COLO668 (cell line): Measurements from ENCODE around the gene ARHGAP20.

Source experiments
- DNase-seq: peaks from one replicate; lab custom pipeline; 2025; ENCODE audit not compliant: unreplicated experiment; lab: John Stamatoyannopoulos, UW

Gene ARHGAP20, protein sequence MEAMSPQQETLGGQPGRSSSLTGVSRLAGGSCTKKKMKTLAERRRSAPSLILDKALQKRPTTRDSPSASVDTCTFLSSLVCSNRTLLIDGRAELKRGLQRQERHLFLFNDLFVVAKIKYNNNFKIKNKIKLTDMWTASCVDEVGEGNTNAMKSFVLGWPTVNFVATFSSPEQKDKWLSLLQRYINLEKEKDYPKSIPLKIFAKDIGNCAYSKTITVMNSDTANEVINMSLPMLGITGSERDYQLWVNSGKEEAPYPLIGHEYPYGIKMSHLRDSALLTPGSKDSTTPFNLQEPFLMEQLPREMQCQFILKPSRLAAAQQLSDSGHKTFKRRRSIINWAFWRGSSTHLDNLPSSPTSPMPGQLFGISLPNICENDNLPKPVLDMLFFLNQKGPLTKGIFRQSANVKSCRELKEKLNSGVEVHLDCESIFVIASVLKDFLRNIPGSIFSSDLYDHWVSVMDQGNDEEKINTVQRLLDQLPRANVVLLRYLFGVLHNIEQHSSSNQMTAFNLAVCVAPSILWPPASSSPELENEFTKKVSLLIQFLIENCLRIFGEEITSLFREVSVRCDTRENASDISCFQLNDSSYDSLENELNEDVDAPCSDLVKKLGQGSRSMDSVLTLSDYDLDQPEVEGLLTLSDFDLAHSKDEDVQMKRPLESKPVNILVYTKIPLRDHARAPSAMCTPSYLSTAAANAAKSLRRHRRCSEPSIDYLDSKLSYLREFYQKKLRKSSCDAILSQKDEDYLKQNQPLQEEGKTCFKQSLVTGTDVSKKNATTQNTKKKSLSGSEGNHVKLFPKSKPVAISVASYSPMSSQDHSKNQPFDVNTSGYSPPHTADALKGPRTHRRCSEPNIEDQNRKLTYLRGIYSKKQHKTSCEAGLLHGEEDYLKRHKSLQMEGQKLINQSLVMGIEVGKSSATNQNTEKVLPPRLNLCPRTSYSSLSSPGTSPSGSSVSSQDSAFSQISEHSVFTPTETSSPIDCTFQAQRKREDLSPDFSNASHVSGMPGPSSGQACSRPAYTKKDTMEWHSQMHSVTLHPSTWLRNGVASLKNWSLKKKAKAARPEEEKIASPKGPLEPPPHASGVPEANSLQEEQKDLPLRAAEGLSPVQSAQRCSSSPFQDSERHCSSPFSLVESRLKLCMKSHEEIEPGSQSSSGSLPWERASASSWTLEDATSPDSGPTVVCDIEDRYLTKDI

DNA sequence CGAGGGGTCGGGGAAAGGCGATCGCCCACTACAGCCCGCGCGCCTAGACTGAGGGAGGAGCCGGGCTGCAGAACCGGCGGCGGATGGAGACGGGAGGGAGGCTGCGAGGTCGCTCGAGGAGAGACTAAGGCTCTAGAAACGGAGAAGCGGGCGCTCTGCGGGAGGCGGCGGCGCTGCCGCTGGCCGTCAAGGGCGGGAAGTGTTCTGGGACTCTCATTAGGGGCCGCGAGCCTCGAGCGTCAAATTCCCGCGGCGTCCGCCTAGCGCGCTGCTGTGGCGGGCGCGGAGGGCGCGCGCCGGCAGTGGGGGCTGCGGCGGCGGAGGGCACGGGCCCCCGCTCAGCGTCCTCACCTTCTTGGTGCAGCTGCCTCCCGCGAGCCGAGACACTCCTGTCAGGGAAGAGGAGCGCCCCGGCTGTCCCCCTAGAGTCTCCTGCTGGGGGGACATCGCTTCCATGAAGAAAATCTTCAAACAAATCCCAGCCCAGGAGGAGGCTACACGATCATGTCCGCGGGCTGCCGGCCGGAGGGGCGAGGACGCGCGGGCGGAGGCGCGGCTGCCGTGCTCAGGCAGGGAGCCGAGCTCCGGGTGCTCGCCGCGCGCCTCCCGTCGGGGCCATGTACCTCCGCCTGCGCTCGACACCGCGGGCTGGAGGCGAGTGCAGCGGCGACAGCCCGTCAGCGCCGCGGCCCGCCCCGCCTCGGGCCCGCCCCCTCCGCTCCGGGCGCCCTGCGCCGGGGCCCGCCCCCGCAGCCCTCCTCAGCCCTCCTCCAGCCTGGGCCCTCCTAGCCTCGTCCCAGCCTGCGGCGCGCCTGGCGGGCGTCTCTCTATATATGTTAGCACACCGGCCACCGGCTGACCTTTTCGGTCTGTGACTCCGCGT lies at the start of gene ARHGAP20:
TSS of gene ARHGAP20 (minus strand) at position 662 of the 883 bp plus-strand sequence. CDS start at position 456, 206 bp downstream.
- peak; percentile 65 for DNase-seq

DNA sequence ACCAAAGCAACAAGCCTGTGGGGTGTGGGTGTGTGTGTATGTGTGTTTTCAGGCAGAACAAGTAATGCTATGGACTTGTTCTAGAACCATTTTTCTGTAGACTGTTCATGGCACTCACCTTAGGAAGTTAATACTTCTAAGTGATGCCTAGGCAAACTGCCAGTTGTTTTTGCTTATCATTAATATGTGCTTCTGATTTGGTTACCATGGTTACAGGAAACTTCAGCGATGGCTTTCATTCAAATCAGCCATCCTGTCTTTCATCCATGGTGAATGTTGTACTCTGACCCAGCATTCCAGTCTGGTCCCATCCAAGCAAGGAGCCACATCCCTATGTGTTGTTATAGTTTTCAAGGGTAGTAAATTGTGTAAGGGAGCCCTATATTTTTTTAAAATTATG lies 49.8 kb upstream of the ARHGAP20 start:
- DNase-seq, result no peak

DNA sequence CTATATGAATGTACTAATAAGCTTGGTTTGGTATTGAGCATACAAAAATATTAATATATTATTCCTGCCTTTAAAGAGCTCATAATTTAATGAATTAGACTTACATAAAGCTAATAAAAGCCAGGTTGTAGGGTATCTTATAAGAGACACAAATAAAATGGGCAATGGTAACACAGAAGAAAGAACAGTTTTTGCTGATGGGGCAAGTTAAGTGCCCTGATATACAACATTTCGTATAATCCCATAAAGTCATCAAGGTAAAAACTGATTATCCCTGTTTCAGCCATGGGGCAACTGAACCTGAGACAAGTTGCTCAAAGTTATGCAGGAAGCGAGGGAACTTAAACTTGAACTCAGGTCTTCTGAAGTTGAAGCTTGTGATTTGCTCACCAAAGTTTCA lies 48.9 kb upstream of the ARHGAP20 start:
- no peak for DNase-seq

DNA sequence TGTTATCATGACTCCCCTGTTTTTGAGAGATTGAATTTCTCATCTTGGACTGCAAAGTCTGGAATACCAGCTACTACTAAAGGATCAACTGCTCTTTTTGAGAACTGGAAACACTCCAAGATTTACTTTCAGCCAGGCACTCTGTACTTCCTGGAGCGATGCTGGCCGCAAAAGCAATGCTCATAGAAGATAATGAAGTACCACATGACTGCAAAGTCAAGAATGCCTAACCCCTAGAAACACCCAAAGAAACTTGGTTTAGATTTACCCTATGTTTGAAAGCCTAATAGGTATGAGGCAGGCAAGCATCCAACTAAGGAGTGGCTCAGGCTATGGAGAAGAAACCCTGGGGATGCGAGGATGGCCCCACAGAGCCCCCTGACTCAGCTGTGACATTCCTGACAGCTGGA lies 47.7 kb upstream of the ARHGAP20 start:
- no peak for DNase-seq

DNA sequence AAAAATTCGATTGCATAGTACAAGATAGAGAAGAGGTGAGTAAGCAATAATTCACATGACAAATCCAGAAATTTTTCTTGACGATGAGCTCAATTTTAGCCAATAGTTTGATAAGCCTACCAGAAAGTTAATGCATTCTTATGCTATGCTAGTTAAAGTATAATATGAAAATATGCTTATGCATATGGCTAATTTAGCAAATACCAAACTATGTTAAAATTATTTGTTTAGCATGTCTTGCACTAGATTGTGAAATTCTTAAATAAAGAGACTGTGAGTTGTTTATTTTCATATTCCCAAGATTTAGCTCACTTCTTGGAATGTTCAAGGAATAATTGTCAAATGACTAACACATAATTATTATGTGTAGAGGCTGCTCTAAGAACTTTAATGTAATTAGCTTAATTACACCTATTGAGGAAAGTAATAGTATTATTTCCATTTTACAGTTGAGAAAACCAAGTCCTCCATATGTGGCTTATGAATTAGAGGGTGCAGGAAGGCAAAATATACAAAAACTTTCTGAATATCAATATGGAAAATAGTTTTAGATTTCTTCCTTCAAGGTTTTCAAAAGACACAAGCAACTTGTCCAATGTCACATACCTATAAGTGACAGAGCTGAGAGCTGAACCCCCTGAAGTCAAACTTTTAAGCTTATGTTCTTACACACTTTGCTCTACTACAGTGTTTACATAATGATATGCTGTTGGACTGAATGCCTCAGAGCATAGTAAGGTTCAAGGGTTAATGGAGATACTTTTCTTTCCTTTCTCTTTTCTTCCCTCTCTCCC lies 45.9 kb upstream of the ARHGAP20 start:
- DNase-seq, result no peak

DNA sequence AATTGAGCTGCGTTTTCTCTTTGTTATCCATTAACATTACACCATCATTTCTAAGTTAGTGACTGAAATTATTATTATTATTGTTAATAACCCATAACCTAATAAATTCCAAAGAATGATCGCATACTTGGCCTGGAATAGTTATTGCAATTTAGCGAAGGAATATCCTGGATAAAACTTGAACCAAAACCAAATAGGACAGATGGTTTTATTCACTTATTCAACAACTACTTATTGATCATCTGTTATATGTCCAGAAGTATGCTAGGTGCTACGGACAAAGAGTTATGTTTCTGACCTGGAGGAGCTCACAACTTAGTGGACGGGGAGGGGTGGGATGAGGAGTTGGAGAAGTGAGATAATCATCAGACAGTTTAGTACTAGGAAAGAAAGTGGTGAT lies 44.8 kb upstream of the ARHGAP20 start:
- no peak for DNase-seq

DNA sequence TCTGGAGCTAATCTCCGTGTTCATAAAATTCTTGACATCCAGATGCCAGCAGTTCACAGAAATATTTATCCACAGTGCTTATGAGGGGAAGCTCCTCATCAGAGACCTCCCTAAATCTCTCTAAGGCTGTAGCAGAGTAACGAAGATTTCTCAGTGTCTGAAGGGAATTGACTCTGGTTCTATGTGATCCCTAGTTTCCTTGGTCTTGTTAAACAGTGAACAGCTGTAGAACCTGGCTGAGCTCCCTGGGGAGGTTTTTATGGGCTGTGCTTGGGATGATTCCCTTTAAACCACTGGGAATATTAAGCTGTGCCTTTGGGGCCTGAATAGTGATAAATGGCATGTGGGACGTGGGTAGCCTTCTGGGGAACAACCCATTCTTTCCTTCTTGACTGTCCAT lies 43.7 kb upstream of the ARHGAP20 start:
- DNase-seq, result no peak

DNA sequence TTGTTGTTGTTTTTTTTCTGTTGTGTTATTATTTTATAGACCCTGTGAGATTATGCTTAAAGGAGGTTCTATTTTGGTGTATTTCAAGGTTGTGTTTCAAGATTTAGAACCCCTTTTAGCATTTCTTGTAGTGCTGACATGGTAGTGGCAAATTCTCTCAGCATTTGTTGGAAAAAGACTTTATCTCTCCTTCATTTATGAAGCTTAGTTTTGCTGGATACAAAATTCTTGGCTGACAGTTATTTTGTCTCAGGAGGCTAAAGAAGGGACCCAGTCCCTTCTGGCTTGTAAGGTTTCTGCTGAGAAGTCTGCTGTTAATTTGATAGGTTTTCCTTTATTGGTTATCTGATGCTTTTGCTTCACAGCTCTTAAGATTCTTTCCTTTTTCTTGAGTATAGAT lies 40.7 kb upstream of the ARHGAP20 start:
- no peak for DNase-seq

DNA sequence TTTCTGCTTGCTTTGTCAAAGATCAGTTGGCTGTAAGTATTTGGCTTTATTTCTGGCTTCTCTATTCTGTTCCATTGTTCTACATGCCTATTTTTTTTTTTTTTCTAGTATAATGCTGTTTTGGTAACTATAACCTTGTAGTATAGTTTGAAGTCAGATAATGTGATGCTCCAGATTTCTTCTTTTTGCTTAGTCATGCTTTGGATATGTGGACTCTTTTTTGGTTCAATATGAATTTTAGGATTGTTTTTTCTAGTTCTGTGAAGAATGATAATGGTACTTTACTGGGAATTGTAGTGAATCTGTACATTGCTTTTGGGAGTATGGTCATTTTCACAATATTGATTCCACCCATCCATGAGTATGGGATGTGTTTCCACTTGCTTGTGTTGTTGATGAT lies 37.9 kb upstream of the ARHGAP20 start:
- DNase-seq, result no peak

DNA sequence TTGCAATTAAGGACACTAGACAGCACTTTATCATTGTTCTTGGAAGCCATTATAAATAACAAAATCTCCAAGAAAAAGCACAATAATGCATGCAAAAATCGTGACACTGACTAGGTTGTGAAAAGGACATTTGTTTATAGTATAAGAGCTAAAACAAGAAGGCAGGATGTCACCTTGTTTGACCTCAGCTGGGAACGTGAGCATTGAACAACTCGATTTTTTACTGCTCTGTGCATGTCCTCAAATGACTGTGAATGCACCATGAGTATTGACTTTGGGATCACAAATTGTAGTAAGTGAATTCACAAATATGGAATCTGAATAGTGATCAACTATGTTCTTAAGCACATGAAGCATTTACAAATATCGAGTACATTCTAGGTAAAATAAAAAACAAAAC lies 35.3 kb upstream of the ARHGAP20 start:
- DNase-seq, result no peak

DNA sequence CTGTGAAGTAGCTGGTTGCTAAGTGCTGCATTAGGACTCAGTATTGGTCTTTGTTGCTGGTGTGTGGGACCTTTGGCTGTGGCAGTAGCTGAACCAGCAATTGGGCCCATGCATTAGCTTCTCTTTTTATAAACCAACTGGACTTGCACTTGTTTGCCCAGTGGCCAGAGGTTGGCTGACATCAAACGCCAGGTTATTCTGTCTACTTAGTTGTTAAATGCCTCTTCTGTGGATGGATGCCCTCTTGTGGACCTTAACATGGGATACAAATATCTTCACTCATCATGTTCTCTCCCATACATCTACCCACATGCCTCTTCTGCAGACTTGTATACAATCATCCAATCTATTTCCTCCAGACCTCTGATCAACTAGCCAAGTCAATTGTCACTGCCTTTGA lies 26.4 kb upstream of the ARHGAP20 start:
- no peak for DNase-seq

DNA sequence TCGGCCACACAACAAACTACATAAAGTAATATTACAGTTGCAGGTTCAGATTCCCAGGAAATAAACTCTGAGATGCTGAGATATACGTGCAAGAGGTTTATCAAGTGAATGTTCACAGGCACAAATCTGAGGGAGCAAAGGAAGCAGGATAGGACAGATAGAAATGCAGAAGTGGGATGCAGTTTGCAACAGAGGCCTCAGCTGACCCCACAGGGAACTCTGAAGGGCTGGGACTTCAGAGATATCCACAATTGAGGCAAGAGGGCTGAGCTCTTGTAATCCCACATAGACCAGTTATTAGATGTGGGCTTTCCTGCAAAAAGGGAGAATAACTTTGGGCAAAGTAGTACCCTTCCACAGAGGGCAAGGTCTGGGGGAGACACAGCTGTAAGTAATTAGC lies 25.4 kb upstream of the ARHGAP20 start:
- DNase-seq, result no peak

DNA sequence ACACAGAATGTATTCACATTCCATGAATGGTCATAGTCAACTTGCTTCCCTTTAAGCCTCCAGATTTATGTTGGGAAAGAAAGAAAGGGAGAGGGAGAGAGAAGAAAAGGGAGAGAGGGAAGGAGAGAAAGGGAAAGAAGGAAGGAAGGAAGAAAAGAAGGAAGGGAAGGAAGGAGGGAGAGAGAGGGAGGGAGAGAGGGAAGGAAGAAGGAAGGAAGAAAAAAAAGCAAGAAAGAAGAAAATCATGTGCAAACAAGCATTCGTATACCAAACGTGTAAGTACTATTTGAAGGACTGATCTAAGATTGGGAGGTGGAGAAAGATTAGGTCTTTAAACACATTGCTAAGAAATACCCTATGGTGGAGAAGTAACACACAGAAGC lies 23.9 kb upstream of the ARHGAP20 start:
- no peak for DNase-seq

DNA sequence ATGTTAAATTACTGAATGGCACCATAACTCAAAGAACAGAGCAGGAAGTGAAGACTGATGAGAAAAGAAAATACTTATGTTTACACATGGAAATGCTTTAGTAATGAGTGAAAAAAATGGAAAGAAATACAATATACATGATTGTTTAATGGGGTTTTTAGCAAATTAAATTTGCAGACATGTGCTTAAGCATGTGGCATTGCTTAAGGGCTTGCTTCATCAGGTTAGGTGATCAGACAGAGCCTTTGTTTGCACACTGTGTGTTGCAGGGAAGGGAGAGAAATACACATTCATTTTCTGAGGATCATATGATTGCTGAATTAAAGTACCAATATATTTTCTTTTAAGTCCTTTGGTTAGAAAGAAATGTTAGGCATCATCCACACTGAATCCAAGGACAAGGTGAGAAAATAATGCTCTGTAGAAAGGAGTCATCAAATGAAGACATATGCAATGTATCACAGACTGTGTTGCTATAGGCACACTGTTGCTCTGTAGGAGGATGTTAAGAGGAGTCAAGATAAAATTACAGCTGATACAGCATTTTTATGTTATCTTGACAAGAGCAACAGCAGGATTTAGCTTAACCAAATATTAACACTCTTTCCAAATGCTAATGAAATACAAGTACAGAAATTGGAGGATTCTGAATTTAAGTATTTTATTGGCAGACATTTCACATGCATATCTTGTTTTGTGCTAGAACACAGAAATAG lies 23.4 kb upstream of the ARHGAP20 start:
- DNase-seq, result no peak

DNA sequence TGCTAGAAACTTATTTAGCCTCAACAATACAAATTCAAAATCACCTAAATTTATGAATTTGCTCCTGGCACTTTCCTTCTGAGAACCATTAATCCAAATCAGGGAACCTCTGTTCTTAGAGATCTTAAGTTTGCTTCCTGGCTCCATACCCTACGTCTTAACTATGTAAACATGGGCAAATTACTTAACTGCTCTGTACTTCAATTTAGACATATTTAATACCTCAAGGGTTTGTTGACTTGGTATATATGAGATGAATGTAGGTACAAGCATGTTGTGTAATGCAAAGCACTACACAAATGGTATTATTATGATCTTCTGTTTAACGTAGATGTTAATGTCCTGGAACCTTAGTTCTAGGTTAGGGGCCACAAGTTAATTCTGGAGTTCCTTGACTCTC lies 22.6 kb upstream of the ARHGAP20 start:
- DNase-seq, result no peak

DNA sequence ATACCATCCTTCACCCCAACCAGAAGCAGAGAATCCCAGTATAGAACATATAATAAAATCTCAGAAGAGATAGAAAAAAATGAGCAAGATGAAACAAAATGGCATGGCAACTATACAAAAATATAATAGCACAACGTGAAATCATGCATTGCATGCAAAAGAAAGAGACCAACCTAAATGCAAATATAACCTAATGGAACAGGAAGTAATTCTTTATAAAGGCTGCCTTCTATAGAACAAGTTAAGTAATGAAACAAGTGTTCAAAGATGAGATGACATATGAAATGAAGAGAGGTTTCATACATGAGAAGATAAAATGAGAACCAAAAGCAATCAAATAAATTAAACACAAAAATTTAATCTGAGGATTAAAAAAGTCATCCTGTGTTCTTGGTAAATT lies 18.5 kb upstream of the ARHGAP20 start:
- DNase-seq, result no peak

DNA sequence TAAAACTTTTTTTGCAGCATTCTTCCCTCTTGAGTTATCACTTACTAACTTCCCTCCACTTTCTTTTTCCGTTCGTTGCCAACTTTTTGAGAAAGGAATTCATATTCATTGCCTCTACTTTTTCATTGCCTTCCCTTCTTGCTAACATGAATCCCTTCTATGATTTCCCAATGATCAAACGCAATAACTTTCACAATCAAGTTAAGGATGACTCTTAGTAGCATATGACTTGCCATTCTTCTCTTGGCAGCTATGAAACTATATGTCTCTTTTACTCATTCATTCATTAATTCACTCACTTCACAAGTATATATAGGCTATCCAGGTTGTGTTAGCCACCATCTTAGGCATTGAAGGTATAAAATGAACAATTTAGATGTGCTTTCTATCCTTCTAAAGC lies 16.6 kb upstream of the ARHGAP20 start:
- no peak for DNase-seq

DNA sequence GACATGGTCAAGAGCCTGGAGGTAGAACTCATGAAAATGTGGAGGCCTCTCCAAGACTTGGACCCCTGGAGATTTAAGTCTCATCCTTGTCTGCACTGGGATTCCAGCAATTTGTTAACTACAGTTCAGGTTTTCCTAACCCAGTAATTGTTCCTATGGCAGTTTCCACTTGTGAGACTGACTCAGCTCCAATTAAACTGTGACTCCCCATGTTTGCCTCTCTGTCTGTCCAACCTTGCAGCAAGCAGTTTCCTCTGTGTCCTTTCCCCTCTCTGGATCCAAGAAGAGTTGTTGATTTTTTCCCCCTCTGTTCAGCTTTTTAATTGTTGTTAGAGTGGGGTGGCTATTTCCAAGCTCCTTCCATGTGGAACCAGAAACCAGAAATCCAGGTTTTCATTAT lies 16.2 kb upstream of the ARHGAP20 start:
- no peak for DNase-seq

DNA sequence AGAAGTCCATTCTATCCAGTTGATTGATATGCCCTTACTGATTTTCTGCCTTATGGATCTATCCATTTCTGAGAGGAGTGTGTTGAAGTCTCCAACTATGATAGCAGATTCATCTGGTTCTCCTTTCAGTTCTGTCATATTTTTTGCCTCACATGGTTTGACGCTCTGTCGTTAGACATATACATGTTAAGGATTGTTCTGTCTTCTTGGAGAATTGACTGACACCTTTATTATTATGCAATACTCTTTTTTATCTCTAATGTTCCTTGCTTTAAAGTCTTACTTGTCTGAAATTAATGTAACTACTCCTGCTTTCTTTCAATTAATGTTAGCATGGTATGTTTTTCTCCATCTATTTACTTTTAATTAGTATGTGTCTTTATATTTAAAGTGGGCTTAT lies 12.1 kb upstream of the ARHGAP20 start:
- no peak for DNase-seq
